ENCODE data around the gene ATRN.

DNA sequence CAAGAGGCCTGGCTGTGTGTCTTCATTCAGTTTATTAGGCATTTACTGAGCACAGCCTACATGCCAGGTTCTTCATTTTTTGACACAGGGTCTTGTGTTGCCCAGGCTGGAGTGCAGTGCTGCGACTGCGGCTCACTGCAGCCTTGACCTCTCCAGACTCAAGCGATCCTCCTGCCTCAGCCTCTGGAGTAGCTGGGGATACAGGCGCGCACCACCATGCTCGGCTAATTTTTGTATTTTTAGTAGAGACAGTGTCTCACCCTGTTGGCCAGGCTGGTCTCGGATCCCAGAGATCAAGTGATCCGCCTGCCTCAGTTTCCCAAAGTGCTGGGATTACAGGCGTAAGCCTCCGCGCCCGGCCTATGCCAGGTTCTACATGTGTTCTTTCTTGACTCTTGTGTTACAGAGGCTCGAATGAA lies 601 bp upstream of the ATRN start:
- TF ChIP-seq, protein P1, sequence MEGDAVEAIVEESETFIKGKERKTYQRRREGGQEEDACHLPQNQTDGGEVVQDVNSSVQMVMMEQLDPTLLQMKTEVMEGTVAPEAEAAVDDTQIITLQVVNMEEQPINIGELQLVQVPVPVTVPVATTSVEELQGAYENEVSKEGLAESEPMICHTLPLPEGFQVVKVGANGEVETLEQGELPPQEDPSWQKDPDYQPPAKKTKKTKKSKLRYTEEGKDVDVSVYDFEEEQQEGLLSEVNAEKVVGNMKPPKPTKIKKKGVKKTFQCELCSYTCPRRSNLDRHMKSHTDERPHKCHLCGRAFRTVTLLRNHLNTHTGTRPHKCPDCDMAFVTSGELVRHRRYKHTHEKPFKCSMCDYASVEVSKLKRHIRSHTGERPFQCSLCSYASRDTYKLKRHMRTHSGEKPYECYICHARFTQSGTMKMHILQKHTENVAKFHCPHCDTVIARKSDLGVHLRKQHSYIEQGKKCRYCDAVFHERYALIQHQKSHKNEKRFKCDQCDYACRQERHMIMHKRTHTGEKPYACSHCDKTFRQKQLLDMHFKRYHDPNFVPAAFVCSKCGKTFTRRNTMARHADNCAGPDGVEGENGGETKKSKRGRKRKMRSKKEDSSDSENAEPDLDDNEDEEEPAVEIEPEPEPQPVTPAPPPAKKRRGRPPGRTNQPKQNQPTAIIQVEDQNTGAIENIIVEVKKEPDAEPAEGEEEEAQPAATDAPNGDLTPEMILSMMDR (conservative IDR thresholded peaks at IDR 0.05; ENCODE audit: low read length): no peak
- no peak for TF ChIP-seq EZH2phosphoT487 (IDR thresholded peaks at IDR 0.05; ENCODE audit: borderline replicate concordance, low read depth, low read length)

Measured in OCI-LY7 (cell line).